Natural killer cell (primary cell): ENCODE measurements around the gene NTRK2. TPM values are rescaled to one million over a fixed set of nuclear protein-coding genes. Genes with fewer than 3 reads are reported as not detected.

Experiments
- ATAC-seq, 3 donors: fragments of 150-1000 bp in 2 of 3; fragments of 200-7000 bp in 1 of 3; cut with Tn5 transposase; 1 replicate in 1 of 3; 2 replicates in 2 of 3; pipeline ENCODE4 v1.10.0; 2021; ENCODE audit warnings: mild to moderate bottlenecking in 2 of 3, moderate library complexity in 2 of 3
- DNase-seq, 2 donors: peaks; one replicate each; pipeline versions ENCODE4 v3.0.0 to v3.0.0-alpha.2; 2013 to 2021; ENCODE audit warnings: mixed read lengths in 1 of 2
- H3K27ac ChIP-seq: one replicate; pipeline ENCODE4 v1.5.1; 2013; ENCODE audit warnings: mild to moderate bottlenecking, low read length
- H3K27me3 ChIP-seq: one replicate; pipeline ENCODE4 v1.6.1; 2013; ENCODE audit warnings: low read length; ENCODE audit not compliant: control insufficient read depth, insufficient read depth
- H3K36me3 ChIP-seq: one replicate; pipeline ENCODE4 v1.6.1; 2013; ENCODE audit warnings: low read length; ENCODE audit not compliant: control insufficient read depth, insufficient read depth
- H3K4me1 ChIP-seq: one replicate; pipeline ENCODE4 v1.6.1; 2013; ENCODE audit warnings: low read length; ENCODE audit not compliant: control insufficient read depth, insufficient read depth
- H3K4me3 ChIP-seq: one replicate; pipeline ENCODE4 v1.5.1; 2013; ENCODE audit warnings: low read length
- H3K9me3 ChIP-seq: one replicate; pipeline ENCODE4 v1.6.1; 2013; ENCODE audit warnings: low read length; ENCODE audit not compliant: control insufficient read depth, insufficient read depth
- H3K27ac Mint-ChIP-seq, 2 donors: one replicate each; pipeline ENCODE4 v1.8.0; 2022; ENCODE audit warnings: mild to moderate bottlenecking in 2 of 2, mixed read lengths in 2 of 2, moderate library complexity in 1 of 2
- H3K27me3 Mint-ChIP-seq, 2 donors: one replicate each; pipeline ENCODE4 v1.8.0; 2022; ENCODE audit warnings: low read depth in 2 of 2, mixed read lengths in 2 of 2
- H3K36me3 Mint-ChIP-seq: one replicate; pipeline ENCODE4 v1.8.0; 2022; ENCODE audit warnings: mixed read lengths
- H3K4me1 Mint-ChIP-seq, 2 donors: one replicate each; pipeline ENCODE4 v1.8.0; 2022; ENCODE audit warnings: mixed read lengths in 2 of 2
- H3K4me3 Mint-ChIP-seq: one replicate; pipeline ENCODE4 v1.8.0; 2022; ENCODE audit warnings: mild to moderate bottlenecking, moderate library complexity, mixed read lengths
- H3K9me3 Mint-ChIP-seq, 2 donors: one replicate each; pipeline ENCODE4 v1.8.0; 2022; ENCODE audit warnings: mixed read lengths in 2 of 2
- CTCF ChIP-seq: fragments of 200-600 bp; IDR thresholded peaks from one replicate; pipeline ENCODE4 v1.8.0; 2022; ENCODE audit warnings: antibody characterized with exemption
- WGBS: methylation state at CpG from one replicate; pipeline ENCODE4 v1.1.7; 2013; ENCODE audit warnings: missing lambda C conversion rate; ENCODE audit not compliant: insufficient coverage; 5-methylcytosine and 5-hydroxymethylcytosine counted together
- intact Hi-C: fragments of 100-400 bp; cut with micrococcal nuclease; formaldehyde crosslinking; loops from one replicate; pipeline ENCODE4 v1.14.2; 2022
- total RNA-seq, 4 donors: library from RNA; stranded (reverse); fragments of 120-200 nt in 1 of 4; gene quantifications; one replicate each; pipeline versions ENCODE4 v1.2.3 to v1.2.4, GENCODE V29; 2013 to 2022

Gene NTRK2
- total RNA-seq, 3 donors from 2014 or later (not counting 1 experiment from before 2014, with no cell fraction given) = 0.08 TPM; not detected in 2

- no peak for TF ChIP-seq CTCF
- Mint-ChIP-seq H3K9me3 (no peaks in the 10 kb centered on the region), H3K4me3 (no peak overlapping the region), H3K27ac (no peak overlapping the region), H3K36me3 (no peaks in the 10 kb centered on the region), H3K4me1 (peaks cover 0 to 5% of the 10 kb centered on the region in 2 donors), H3K27me3 (peaks cover 2 to 6% of the 10 kb centered on the region in 2 donors)
- H3K27ac ChIP-seq = no peak overlapping the region
- 69% methylated on average over 5 of the region's 7 CpGs for WGBS
- no peaks in the 10 kb centered on the region for H3K4me1 ChIP-seq
- ATAC-seq (no peak), DNase-seq (no peak)
- no peaks in the 10 kb centered on the region for H3K9me3 ChIP-seq
- no peaks in the 10 kb centered on the region for H3K36me3 ChIP-seq
- intact Hi-C loops = no loop called here
- H3K27me3 ChIP-seq = no peaks in the 10 kb centered on the region
- H3K4me3 ChIP-seq = no peak overlapping the region
Measured at GRCh38 chr9:84622981-84623380, 46.5 kb upstream of the NTRK2 start.

GRCh38 chr9:84636436-84636835 is 33.1 kb upstream of the NTRK2 start:
- WGBS = 78% methylated on average over 1 of the region's 1 CpG
- no peak for ATAC-seq
- Mint-ChIP-seq H3K27me3 (peaks cover 10 to 36% of the 10 kb centered on the region in 2 donors), H3K27ac (no peak overlapping the region), H3K4me3 (no peak overlapping the region), H3K4me1 (no peaks in the 10 kb centered on the region), H3K9me3 (no peaks in the 10 kb centered on the region), H3K36me3 (no peaks in the 10 kb centered on the region)
- intact Hi-C loops = no loop called here
- Histone ChIP-seq H3K4me3 (no peak overlapping the region), H3K36me3 (no peaks in the 10 kb centered on the region), H3K27ac (no peak overlapping the region), H3K4me1 (no peaks in the 10 kb centered on the region), H3K9me3 (no peaks in the 10 kb centered on the region), H3K27me3 (peaks cover 2% of the 10 kb centered on the region)
- no peak for DNase-seq
- TF ChIP-seq CTCF = no peak

- intact Hi-C loops = no loop called here
- peaks cover 2% of the 10 kb centered on the region for H3K27me3 ChIP-seq
- H3K9me3 ChIP-seq = no peaks in the 10 kb centered on the region
- Mint-ChIP-seq H3K36me3 (no peaks in the 10 kb centered on the region), H3K4me3 (no peak overlapping the region), H3K27me3 (peaks cover 0 to 29% of the 10 kb centered on the region in 2 donors), H3K27ac (no peak overlapping the region), H3K4me1 (no peaks in the 10 kb centered on the region), H3K9me3 (no peaks in the 10 kb centered on the region)
- no peak overlapping the region for H3K4me3 ChIP-seq
- 96% methylated on average over 3 of the region's 4 CpGs for WGBS
- no peak for TF ChIP-seq CTCF
- no peaks in the 10 kb centered on the region for H3K4me1 ChIP-seq
- H3K36me3 ChIP-seq = no peaks in the 10 kb centered on the region
- DNase-seq = no peak
- no peak for ATAC-seq
- no peak overlapping the region for H3K27ac ChIP-seq
Measured at GRCh38 chr9:84642553-84643141, 26.9 kb upstream of the NTRK2 start.

GRCh38 chr9:84647699-84648098 is 21.8 kb upstream of the NTRK2 start:
- TF ChIP-seq CTCF = no peak
- no peak for ATAC-seq
- Mint-ChIP-seq H3K27me3 (peaks cover 15 to 24% of the 10 kb centered on the region in 2 donors), H3K9me3 (no peaks in the 10 kb centered on the region), H3K4me3 (no peak overlapping the region), H3K27ac (no peak overlapping the region), H3K4me1 (no peaks in the 10 kb centered on the region), H3K36me3 (no peaks in the 10 kb centered on the region)
- DNase-seq = no peak
- WGBS = 96% methylated on average over 3 of the region's 3 CpGs
- no peak overlapping the region for H3K4me3 ChIP-seq
- H3K4me1 ChIP-seq = no peaks in the 10 kb centered on the region
- intact Hi-C loops = no loop called here
- H3K9me3 ChIP-seq = no peaks in the 10 kb centered on the region
- H3K36me3 ChIP-seq = no peaks in the 10 kb centered on the region
- no peaks in the 10 kb centered on the region for H3K27me3 ChIP-seq
- no peak overlapping the region for H3K27ac ChIP-seq
